ENCODE results near the gene DACT3. TPM values are rescaled to one million over a fixed set of nuclear protein-coding genes. Genes with fewer than 3 reads are reported as not detected.
A peak's percentile ranks its signal among the peaks of the same experiment; 100 is the strongest.

DACT3 gene
- total RNA-seq, 3 donors from 2014 or later = 0.50 to 0.71 (median 0.63) TPM

DNA sequence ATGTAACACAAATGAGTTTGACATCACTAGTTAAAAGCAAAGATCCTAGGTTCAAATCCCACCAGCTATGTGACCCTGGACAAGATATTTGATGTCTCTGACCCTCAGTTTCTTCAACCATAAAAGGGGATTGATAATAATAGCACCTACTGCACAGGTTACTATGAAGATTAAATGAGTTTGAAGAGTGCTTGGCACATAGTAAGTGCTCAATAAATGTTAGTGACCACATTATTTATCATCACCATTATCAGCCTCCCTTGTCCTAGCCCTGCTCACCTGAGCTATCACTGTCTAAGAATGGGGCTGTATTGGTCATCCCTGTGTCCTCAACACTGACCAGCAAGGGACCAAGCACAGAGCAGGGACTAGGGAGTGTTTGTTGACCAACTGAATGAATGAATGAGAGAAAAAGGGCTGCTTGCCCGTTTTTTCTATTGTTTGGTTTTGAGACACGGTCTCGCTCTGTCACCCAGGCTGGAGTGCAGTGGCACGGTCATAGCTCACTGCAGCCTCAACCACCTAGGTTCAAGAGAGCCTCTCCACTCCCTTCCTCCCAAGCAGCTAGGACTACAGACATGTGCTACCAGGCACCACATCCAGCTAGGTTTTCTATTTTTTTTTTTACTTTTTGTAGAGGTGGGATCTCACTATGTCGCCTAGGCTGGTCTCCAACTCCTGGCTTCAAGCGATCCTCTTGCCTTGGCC, 26.6 kb upstream of the DACT3 start:
- H3K36me3 Mint-ChIP-seq (ENCODE audit: insufficient read depth) = peaks cover 43% of the 10 kb centered on the region

DNA sequence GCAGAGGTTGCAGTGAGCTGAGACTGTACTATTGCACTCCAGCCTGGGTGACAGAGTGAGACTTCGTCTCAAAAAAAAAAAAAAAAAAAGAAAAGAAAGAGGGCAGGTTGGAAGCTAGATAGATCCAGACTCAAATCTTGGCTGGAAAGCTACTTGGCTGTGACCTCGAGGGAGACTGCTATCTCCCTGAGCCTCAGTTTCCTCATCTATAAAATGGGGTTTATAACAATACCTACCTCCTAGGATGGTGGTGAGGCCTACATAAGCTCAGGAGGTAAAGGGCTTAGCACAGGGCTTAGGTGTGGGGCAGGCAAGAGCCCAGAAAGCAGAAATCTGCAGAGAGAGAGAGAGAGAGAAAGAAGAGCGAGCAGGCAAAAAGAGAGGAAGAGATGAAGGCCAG, 24.2 kb upstream of the DACT3 start:
- H3K4me3 Mint-ChIP-seq = no peak overlapping the region
- peaks cover 20% of the 10 kb centered on the region for H3K36me3 Mint-ChIP-seq (ENCODE audit: insufficient read depth)
- DNase-seq (no peak), ATAC-seq (no peak)
- H3K9me3 Mint-ChIP-seq = no peaks in the 10 kb centered on the region
- H3K4me1 Mint-ChIP-seq (ENCODE audit: low read depth) = no peaks in the 10 kb centered on the region
- no peaks in the 10 kb centered on the region for H3K27me3 Mint-ChIP-seq (ENCODE audit: low read depth)

More for the DNA sequence above, 26.6 kb upstream of the DACT3 start:
- H3K4me1 Mint-ChIP-seq (ENCODE audit: low read depth) = no peaks in the 10 kb centered on the region
- no peak overlapping the region for H3K4me3 Mint-ChIP-seq
- H3K9me3 Mint-ChIP-seq = no peaks in the 10 kb centered on the region
- no peaks in the 10 kb centered on the region for H3K27me3 Mint-ChIP-seq (ENCODE audit: low read depth)
- no peak for ATAC-seq
- no peak for DNase-seq

GRCh38 chr19:46678110-46678732, 17.2 kb upstream of the DACT3 start:
- ATAC-seq = peak; percentile 91 to 93
- H3K36me3 Mint-ChIP-seq (ENCODE audit: insufficient read depth) = peaks cover 34% of the 10 kb centered on the region
- no peaks in the 10 kb centered on the region for H3K9me3 Mint-ChIP-seq
- H3K4me3 Mint-ChIP-seq = no peak overlapping the region
- peak; percentile 36 for DNase-seq
- no peaks in the 10 kb centered on the region for H3K27me3 Mint-ChIP-seq (ENCODE audit: low read depth)
- no peaks in the 10 kb centered on the region for H3K4me1 Mint-ChIP-seq (ENCODE audit: low read depth)

GRCh38 chr19:46674416-46675178, 13.6 kb upstream of the DACT3 start:
- DNase-seq (no peak), ATAC-seq (peak; percentile 35 to 36)
- Mint-ChIP-seq H3K27me3 (ENCODE audit: low read depth) (no peaks in the 10 kb centered on the region), H3K4me3 (no peak overlapping the region), H3K9me3 (no peaks in the 10 kb centered on the region), H3K4me1 (ENCODE audit: low read depth) (no peaks in the 10 kb centered on the region), H3K36me3 (ENCODE audit: insufficient read depth) (peaks cover 33% of the 10 kb centered on the region)

DNA sequence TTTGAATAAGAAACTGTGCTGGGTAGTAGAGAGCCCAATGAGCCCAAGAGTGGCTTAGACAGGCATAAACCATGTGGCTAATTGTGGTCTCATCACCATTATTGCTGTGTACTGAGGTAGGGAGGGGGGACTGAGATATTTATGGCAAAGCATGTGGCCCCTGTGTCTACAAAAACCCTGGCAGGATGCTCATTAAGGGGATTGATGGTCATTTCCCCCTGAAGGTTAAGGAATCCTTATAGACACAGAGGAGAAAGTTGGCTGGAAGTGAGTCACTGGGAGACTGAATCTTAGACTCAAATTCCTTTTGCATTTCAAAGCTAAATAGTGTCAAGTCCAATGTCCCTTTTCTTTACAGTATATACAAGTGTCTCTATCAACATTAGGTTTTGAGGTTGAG, 9.8 kb upstream of the DACT3 start:
- Mint-ChIP-seq H3K27me3 (ENCODE audit: low read depth) (no peaks in the 10 kb centered on the region), H3K4me3 (no peak overlapping the region), H3K4me1 (ENCODE audit: low read depth) (no peaks in the 10 kb centered on the region), H3K9me3 (no peaks in the 10 kb centered on the region), H3K36me3 (ENCODE audit: insufficient read depth) (peaks cover 22% of the 10 kb centered on the region)
- DNase-seq (no peak), ATAC-seq (no peak)

- ATAC-seq = no peak
- Mint-ChIP-seq H3K4me3 (no peak overlapping the region), H3K4me1 (ENCODE audit: low read depth) (no peaks in the 10 kb centered on the region), H3K27me3 (ENCODE audit: low read depth) (no peaks in the 10 kb centered on the region), H3K36me3 (ENCODE audit: insufficient read depth) (peaks cover 7% of the 10 kb centered on the region), H3K9me3 (no peaks in the 10 kb centered on the region)
- DNase-seq = no peak
These were observed 7.7 kb upstream of the DACT3 start for GRCh38 chr19:46668662-46669061.

- Mint-ChIP-seq H3K36me3 (ENCODE audit: insufficient read depth) (no peaks in the 10 kb centered on the region), H3K27me3 (ENCODE audit: low read depth) (no peaks in the 10 kb centered on the region), H3K4me1 (ENCODE audit: low read depth) (peaks cover 12% of the 10 kb centered on the region), H3K9me3 (no peaks in the 10 kb centered on the region), H3K4me3 (no peak overlapping the region)
- no peak for ATAC-seq
- DNase-seq = no peak
These were observed 4.1 kb upstream of the DACT3 start for GRCh38 chr19:46665072-46665471.

DNA sequence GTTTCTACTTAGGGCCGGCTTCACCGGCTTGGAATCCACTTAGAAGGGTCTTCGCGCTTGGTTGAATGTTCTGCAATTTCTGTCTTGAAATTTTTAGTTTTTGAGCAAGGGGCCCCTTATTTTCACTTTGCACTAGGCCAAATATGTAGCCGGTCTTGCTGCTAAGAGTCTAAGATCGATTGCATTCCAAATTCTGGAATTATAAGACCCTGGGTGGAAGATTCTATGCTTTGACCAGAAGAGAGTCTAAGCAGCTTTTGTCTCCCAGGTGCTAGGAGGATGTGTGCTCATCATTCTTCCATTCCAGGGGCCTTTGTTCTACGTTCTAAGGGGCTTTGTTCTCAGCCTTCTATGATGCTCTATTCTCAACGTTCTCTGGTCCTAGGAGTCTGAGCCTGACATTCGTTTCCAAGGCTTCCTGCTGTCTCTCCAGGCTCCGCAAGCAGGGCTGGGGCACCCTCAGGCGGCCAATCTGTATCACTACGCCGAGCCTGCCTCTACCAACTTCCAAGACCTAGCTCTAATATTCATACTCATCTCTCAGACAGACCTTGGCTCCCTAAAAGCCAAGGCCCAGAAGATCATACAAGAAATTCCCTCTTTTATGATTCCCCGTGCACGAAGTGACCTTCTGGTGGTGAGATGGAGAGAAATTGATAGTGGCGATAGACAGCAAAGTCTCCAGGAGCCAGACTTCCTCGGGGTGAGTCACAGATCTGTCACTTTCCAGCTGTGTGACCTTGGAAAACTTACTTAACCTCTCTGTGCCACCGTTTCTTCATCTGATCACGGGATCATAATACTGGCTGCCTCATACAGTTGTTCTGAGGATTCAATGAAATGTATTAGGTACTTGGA, 982 bp upstream of the DACT3 start:
- peaks cover 18% of the 10 kb centered on the region for H3K4me1 Mint-ChIP-seq (ENCODE audit: low read depth)
- peaks cover 13% of the 10 kb centered on the region for H3K27me3 Mint-ChIP-seq (ENCODE audit: low read depth)
- DNase-seq = peak; percentile 69
- ATAC-seq = peak; percentile 35 to 44
- H3K36me3 Mint-ChIP-seq (ENCODE audit: insufficient read depth) = no peaks in the 10 kb centered on the region
- peak overlapping the region; percentile 71 for H3K4me3 Mint-ChIP-seq
- no peaks in the 10 kb centered on the region for H3K9me3 Mint-ChIP-seq

DNA sequence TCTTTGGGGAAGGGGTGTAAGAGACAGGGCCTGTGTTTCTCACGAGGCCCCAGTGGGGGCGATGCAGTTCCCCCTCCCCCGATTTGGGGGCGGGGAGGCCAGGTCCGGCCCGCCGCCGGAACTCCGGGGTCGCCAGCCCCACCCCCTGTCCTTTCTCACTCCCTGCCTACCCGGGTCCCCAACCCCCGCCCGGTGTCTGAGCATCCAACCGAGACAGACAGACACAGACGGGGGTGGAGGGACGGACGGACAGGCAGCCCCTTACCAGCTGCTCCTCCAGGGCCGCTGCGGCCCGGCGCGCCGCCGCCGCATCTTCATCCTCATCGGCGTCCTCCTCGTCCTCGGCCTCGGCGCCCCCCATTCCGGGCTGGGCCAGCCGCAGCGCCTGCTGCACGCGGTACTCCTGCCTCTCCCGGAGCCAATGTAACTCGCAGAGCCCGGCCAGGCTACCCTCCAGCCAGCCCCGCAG, 397 bp downstream of the DACT3 start:
- H3K27me3 Mint-ChIP-seq (ENCODE audit: low read depth) = peaks cover 20% of the 10 kb centered on the region
- peaks cover 18% of the 10 kb centered on the region for H3K4me1 Mint-ChIP-seq (ENCODE audit: low read depth)
- no peaks in the 10 kb centered on the region for H3K36me3 Mint-ChIP-seq (ENCODE audit: insufficient read depth)
- DNase-seq (no peak), ATAC-seq (no peak)
- no peaks in the 10 kb centered on the region for H3K9me3 Mint-ChIP-seq
- peak overlapping the region; percentile 68 for H3K4me3 Mint-ChIP-seq

DNA sequence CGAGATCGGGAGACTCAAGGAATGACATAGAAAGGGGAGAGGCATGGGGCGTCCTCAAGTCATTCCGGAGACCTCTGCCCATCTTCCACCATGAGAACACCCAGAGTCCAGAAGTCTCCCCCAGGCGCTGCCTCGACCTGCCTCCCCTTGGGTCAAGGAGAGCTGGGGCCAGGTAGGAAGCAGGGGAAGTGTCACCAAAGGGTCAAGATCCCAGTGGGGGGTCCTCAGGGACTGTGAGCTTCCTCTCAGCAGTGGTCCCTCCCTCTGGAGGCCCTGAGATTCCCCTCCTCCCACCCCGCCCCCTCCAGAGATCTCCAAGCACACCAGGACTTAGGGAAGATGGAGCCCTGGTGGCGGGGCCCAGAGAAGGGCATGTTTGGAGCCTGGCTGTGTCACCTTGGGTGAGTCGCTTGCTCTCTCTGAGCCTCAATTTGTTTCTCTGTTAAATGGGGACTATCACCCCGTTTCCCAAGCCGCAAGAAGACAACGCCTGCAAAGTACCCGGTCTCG, 919 bp downstream of the DACT3 start:
- Mint-ChIP-seq H3K27me3 (ENCODE audit: low read depth) (peaks cover 21% of the 10 kb centered on the region), H3K4me3 (peak overlapping the region; percentile 68), H3K36me3 (ENCODE audit: insufficient read depth) (no peaks in the 10 kb centered on the region), H3K9me3 (no peaks in the 10 kb centered on the region), H3K4me1 (ENCODE audit: low read depth) (peaks cover 18% of the 10 kb centered on the region)
- DNase-seq (no peak), ATAC-seq (no peak)

DNA sequence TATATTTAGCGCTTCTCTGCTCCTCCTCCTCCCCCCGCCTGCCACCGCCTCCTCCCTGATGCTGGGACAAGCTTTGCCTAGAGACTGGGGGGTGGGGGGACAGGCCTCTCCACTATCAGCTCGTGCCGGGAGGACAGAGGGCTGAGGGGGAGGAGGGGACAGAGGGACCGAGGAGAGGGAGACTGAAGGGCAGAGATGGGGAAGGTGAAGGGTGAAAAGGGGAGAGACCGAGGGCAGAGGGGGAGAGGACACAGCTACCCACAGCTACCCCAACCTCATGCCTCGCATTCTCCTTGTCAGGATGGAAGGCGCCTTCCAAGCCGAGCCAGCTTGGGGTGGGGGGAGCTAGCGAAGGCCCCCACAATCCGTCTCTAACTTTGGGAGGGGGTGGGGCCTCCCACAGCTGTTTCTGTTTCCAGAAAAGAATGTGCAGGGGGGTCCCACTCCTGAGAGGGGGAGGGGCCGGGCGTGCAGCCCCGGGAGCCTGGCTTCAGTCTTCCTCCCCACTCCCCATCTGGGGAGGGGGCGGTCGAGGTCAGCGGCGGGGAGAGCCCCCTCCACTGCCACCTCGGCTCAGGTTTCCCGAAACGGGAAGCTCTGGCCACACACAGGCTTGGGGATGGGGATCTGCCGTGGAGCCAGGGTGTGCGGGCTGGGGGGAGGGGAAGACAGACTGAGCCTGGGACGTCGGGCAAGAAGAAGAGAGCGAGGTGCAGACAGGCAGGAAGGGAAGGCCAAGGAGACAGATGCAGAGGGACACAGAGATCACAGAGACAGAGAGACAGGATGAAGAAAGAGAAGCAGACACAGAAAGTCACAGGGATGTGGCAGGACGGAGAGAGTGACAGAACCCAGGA, 1.6 kb downstream of the DACT3 start:
- Mint-ChIP-seq H3K4me3 (peak overlapping the region; percentile 68), H3K36me3 (ENCODE audit: insufficient read depth) (no peaks in the 10 kb centered on the region), H3K4me1 (ENCODE audit: low read depth) (peaks cover 18% of the 10 kb centered on the region), H3K27me3 (ENCODE audit: low read depth) (peaks cover 27% of the 10 kb centered on the region), H3K9me3 (no peaks in the 10 kb centered on the region)
- no peak for ATAC-seq
- no peak for DNase-seq

DNA sequence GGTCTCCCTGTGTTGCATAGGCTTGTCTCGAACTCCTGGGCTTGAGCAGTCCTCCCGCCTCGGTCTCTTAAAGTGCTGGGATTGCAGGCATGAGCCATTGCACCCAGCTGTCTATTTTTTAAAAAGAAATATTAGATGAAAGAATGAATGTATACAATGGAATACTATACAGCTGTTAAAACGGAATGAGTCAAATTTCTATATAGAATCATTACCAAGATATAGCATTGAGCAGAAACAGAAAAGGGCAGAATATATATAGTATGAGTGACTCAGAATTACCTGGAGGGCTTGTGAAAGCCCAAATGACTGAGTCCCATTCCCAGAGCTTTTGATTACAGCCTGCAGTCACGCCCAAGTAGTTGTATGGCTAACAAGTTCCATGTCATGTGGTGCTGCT, 4.4 kb downstream of the DACT3 start:
- DNase-seq = no peak
- peaks cover 49% of the 10 kb centered on the region for H3K27me3 Mint-ChIP-seq (ENCODE audit: low read depth)
- peaks cover 9% of the 10 kb centered on the region for H3K4me1 Mint-ChIP-seq (ENCODE audit: low read depth)
- no peaks in the 10 kb centered on the region for H3K36me3 Mint-ChIP-seq (ENCODE audit: insufficient read depth)
- H3K4me3 Mint-ChIP-seq = no peak overlapping the region
- no peaks in the 10 kb centered on the region for H3K9me3 Mint-ChIP-seq
- ATAC-seq = no peak

- Mint-ChIP-seq H3K36me3 (ENCODE audit: insufficient read depth) (no peaks in the 10 kb centered on the region), H3K4me3 (no peak overlapping the region), H3K27me3 (ENCODE audit: low read depth) (peaks cover 60% of the 10 kb centered on the region), H3K4me1 (ENCODE audit: low read depth) (peaks cover 3% of the 10 kb centered on the region), H3K9me3 (no peaks in the 10 kb centered on the region)
- DNase-seq = no peak
- no peak for ATAC-seq
These were observed 6.3 kb downstream of the DACT3 start for GRCh38 chr19:46654621-46655152.

All from activated T-cell treated with anti-CD3 and anti-CD28 coated beads, Interleukin-2, amount 50 U/mL, for 4 hours (primary cell).